Lower lobe of right lung (tissue), 2 donors: ENCODE measurements around the gene FAM90A1. TPM values are rescaled to one million over a fixed set of nuclear protein-coding genes. Genes with fewer than 3 reads are reported as not detected.
"Not testable (repeated sequence)": the region's sequence is repeated elsewhere in the genome, so short reads cannot be mapped to it uniquely, and the experiment has no call there.

ENCODE experiments used
- ATAC-seq, 2 donors: fragments of 200-7000 bp; cut with Tn5 transposase; one replicate each; pipeline ENCODE4 v1.9.1; 2020 to 2022; ENCODE audit warnings: mild to moderate bottlenecking in 2 of 2, moderate library complexity in 2 of 2
- DNase-seq: peaks from one replicate; pipeline ENCODE4 v3.0.0-alpha.2; 2020
- H3K27ac ChIP-seq: fragments of 200-600 bp; one replicate; pipeline ENCODE4 v1.8.0; 2022
- H3K27me3 ChIP-seq: fragments of 200-600 bp; one replicate; pipeline ENCODE4 v1.8.0; 2022; ENCODE audit warnings: low read depth
- H3K36me3 ChIP-seq: fragments of 200-600 bp; one replicate; pipeline ENCODE4 v1.8.0; 2022; ENCODE audit warnings: mild to moderate bottlenecking
- H3K4me1 ChIP-seq: fragments of 200-600 bp; one replicate; pipeline ENCODE4 v1.8.0; 2022
- H3K4me3 ChIP-seq: fragments of 200-600 bp; one replicate; pipeline ENCODE4 v1.8.0; 2022; ENCODE audit warnings: mild to moderate bottlenecking
- H3K9me3 ChIP-seq: fragments of 200-600 bp; one replicate; pipeline ENCODE4 v1.8.0; 2022
- intact Hi-C: fragments of 100-400 bp; cut with DNase I; formaldehyde crosslinking; loops from one replicate; pipeline ENCODE4 v1.11.0; 2022
- total RNA-seq: library from RNA; stranded (reverse); fragmentation: NEBNext Ultra II Directional; extraction: Animal tissue kit (Norgen Biotek cat#: 25700); gene quantifications from one replicate; pipeline ENCODE4 v1.2.1, GENCODE V29; 2021
- TF ChIP-seq, protein P1 (sequence below): fragments of 200-600 bp; IDR thresholded peaks from one replicate; pipeline ENCODE4 v1.8.0; 2022; ENCODE audit warnings: antibody characterized with exemption, mild to moderate bottlenecking
- donor health status: DM: no; HTN: yes; CAD: no; lungs with severe emphysema.

FAM90A1 gene
- total RNA-seq, 1 donor from 2014 or later: 0.47 TPM

GRCh38 chr12:8181271-8181670 lies 46.1 kb downstream of the FAM90A1 start:
- intact Hi-C loops, H3K9me3 ChIP-seq, H3K36me3 ChIP-seq, H3K4me3 ChIP-seq, DNase-seq, H3K4me1 ChIP-seq, ATAC-seq, H3K27me3 ChIP-seq, H3K27ac ChIP-seq: not testable (repeated sequence)

DNA sequence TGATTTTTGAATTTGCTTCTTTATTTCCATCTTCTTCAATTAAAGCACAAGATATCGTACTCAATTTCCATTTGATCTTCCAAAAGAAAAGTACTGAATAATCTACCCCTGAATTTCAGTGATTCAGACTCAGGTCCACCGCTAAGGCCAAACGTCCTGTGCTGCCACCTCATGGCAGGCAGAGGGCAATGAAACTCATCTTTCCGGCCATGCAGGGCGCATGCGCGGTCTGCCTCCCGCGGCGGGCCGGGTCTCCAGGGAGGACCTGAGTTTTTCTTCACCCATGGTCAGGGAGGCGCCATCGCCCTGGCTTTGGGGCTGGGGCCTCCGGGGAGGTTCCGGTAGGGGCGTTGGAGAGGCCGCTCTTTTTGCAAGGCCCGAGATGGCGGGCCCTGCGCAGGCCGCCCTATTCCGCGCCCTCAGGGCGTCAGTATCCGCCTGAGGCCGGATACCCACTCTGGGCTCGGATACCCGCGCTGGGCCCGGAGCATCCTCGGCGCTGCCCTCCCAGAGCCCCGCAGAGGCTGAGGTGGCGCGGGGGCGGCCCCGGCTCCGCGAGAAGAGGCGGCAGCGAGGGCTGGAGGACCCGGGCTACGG lies 47.3 kb downstream of the FAM90A1 start:
- Histone ChIP-seq H3K27ac (peak overlapping the region; percentile 79), H3K4me3 (peak overlapping the region; percentile 72)
- H3K4me1 ChIP-seq, intact Hi-C loops, H3K36me3 ChIP-seq, H3K27me3 ChIP-seq, H3K9me3 ChIP-seq, ATAC-seq: not testable (repeated sequence)
- TF ChIP-seq, protein P1, sequence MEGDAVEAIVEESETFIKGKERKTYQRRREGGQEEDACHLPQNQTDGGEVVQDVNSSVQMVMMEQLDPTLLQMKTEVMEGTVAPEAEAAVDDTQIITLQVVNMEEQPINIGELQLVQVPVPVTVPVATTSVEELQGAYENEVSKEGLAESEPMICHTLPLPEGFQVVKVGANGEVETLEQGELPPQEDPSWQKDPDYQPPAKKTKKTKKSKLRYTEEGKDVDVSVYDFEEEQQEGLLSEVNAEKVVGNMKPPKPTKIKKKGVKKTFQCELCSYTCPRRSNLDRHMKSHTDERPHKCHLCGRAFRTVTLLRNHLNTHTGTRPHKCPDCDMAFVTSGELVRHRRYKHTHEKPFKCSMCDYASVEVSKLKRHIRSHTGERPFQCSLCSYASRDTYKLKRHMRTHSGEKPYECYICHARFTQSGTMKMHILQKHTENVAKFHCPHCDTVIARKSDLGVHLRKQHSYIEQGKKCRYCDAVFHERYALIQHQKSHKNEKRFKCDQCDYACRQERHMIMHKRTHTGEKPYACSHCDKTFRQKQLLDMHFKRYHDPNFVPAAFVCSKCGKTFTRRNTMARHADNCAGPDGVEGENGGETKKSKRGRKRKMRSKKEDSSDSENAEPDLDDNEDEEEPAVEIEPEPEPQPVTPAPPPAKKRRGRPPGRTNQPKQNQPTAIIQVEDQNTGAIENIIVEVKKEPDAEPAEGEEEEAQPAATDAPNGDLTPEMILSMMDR: peak; percentile 63
- DNase-seq: peak; percentile 66

- H3K27ac ChIP-seq, intact Hi-C loops, DNase-seq, H3K4me1 ChIP-seq, H3K4me3 ChIP-seq, H3K36me3 ChIP-seq, H3K27me3 ChIP-seq, ATAC-seq, H3K9me3 ChIP-seq: not testable (repeated sequence)
Observed at GRCh38 chr12:8172911-8173310, 54.5 kb downstream of the FAM90A1 start.

Other genes starting within 250 kb of the FAM90A1 start
- 19.8 TPM for gene FOXJ2, start 194.9 kb downstream of the FAM90A1 start, total RNA-seq
- gene C3AR1, start 161.3 kb downstream of the FAM90A1 start, total RNA-seq: 62.1 TPM
- gene NECAP1, start 145.3 kb downstream of the FAM90A1 start, total RNA-seq: 40.1 TPM
- 14.1 TPM for gene CLEC4A, start 104.0 kb downstream of the FAM90A1 start, total RNA-seq
- 0.15 TPM for gene ZNF705A, start 70.6 kb downstream of the FAM90A1 start, total RNA-seq
- 3.4 TPM for gene CLEC6A, start 228.3 kb upstream of the FAM90A1 start, total RNA-seq